ENCODE measurements around the gene RIMS3.

DNA sequence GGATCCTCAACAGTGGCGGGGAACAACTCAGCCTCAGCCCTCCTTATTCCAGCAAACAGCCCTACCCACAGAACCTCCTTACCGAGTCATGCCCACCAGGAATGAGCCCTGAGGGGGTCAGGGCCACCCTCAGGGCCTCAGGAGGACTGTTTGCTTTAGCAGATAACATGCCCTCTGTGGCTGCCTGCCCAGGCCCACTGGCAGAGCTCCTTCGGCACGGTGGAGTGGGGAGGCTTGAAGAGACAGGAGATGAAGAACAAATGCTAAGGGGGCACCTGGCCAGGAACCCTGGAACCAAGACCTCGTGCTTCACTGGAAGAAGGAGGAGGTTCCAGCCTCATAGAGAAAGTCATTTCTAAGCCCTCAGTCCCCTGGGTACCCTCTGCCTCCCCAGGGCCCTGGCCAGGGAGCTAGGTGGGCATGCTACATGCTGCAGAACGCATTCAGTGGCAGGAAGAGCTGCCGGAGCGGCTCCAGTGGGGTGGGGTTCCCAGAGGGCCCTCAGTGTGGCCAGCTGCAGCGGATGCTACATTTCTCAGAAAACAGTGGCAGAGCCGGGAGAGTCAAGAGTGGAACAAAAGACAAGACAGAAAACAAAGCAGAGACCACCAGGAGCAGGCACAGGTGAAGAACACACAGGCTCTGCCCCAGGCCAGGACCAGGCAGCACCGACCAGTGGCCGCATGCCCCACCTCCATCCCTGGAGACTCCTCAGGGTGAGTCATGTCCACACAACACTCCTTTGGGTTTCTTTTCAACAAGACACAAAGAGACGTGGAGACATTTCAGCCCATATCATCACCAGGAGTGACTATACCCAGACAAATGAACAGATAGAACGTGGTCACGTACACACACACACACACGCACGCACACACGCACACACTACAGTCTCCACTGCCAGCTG is 39.8 kb downstream of the RIMS3 start:
- TF ChIP-seq REST (IDR thresholded peaks at IDR 0.05; ENCODE audit: low read depth) (no peak), RAD21 (IDR thresholded peaks at IDR 0.05; ENCODE audit: low read depth) (no peak), CEBPB (IDR thresholded peaks at IDR 0.05) (no peak), TAF1 (IDR thresholded peaks at IDR 0.05; ENCODE audit: low read depth) (no peak), CREB1 (IDR thresholded peaks at IDR 0.05; ENCODE audit: low read depth) (no peak), TEAD4 (IDR thresholded peaks at IDR 0.05) (no peak), EGR1 (IDR thresholded peaks at IDR 0.05) (no peak)

Measured in Ishikawa (cell line).